ENCODE measurements around the gene F13A1. TPM values are rescaled to one million over a fixed set of nuclear protein-coding genes. Genes with fewer than 3 reads are reported as not detected.

F13A1 gene
- total and polyA plus RNA-seq, 2 of the 8 experiments (the other 6 are each of a cell fraction or from before 2014, with no cell fraction given), result 0.57 to 1.5 TPM

DNA sequence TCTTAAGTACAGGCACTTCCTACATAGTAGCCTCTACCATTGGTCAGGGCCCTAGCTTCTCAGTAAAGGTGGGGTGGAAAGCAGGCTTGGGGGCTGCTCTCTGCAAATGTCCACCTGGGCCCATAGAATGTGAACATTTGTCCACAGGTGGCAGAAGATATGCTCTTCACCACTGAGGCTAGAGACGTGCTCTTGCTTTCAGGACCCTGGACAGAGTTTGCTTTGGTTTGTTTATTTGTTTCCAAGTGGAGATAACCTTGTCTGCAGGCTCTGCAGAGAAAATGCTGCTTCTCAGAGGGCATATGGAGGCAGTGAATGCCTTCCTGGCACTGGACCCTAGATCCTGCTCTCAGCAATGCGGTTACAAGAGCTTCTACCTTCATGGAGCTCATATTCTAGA, 129.0 kb downstream of the F13A1 start:
- H3K79me2 ChIP-seq (ENCODE audit: control insufficient read depth in 1 of 2, insufficient read depth in 2 of 2, low read length in 2 of 2), result no peaks in the 10 kb centered on the region
- no peak overlapping the region for H2AFZ ChIP-seq (ENCODE audit: low read length)
- no peaks in the 10 kb centered on the region; a peak in 1 of 4 replicates for H3K9me3 ChIP-seq (ENCODE audit: insufficient read depth in 2 of 2, low read depth in 1 of 2, low read length in 1 of 2)
- no peak overlapping the region for H2AK5ac ChIP-seq (ENCODE audit: low read depth, low read length)
- H2BK15ac ChIP-seq (ENCODE audit: low read length), result no peak overlapping the region
- no peak overlapping the region for H2BK20ac ChIP-seq (ENCODE audit: low read length)
- no peak overlapping the region for H4K8ac ChIP-seq (ENCODE audit: extremely low read depth, insufficient read depth, low read length)
- H3K9ac ChIP-seq (replicated peaks in 1 of 4; ENCODE audit: extremely low read depth in 1 of 4, low read depth in 3 of 4, low read length in 3 of 4), result no peak overlapping the region
- peaks cover 0 to 2% (median 0%) of the 10 kb centered on the region in 4 experiments; a peak in 2 of 7 replicates for H3K4me1 ChIP-seq (replicated peaks in 1 of 4; ENCODE audit: control insufficient read depth in 3 of 4, insufficient read depth in 4 of 4, low read length in 3 of 4)
- no peak overlapping the region for H2BK5ac ChIP-seq (ENCODE audit: low read depth, low read length)
- no peaks in the 10 kb centered on the region for H3K36me3 ChIP-seq (ENCODE audit: control insufficient read depth in 2 of 4, insufficient read depth in 4 of 4, low read length in 3 of 4)
- H3K4ac ChIP-seq (replicated peaks; ENCODE audit: insufficient read length, low read depth, low read length), result no peak overlapping the region
- H3K23me2 ChIP-seq (ENCODE audit: low read depth, low read length), result no peaks in the 10 kb centered on the region
- H3K23ac ChIP-seq (ENCODE audit: insufficient read length), result no peak overlapping the region
- ChIA-PET POLR2A (ENCODE audit: partially characterized antibody) (no interaction called here), CTCF (ENCODE audit: partially characterized antibody) (interaction anchor here (0.9 to 1.9 kb wide), 4 partner anchors 22 to 419 kb away, joined by 3 to 5 read pairs (median 3); no protein-coding TSS in a partner anchor)
- no peak overlapping the region for H3K4me2 ChIP-seq (ENCODE audit: insufficient read depth in 1 of 2, low read depth in 2 of 2, low read length in 2 of 2)
- 82% methylated on average over 2 of the region's 2 CpGs; no CpG with 5 or more reads in 1 of the 2 experiments for WGBS, 2 experiments (ENCODE audit: extremely low coverage in 1 of 2, insufficient coverage in 1 of 2, insufficient read length in 1 of 2, insufficient replicate concordance in 2 of 2, low coverage in 1 of 2, low lambda C conversion rate in 2 of 2, missing lambda C conversion rate in 1 of 2)
- H4K5ac ChIP-seq (ENCODE audit: insufficient read length, low read depth, low read length), result no peak overlapping the region
- TF ChIP-seq ZNF274 (IDR thresholded peaks at IDR 0.05; ENCODE audit: borderline replicate concordance, extremely low read depth, low read length) (no peak), SIN3A (conservative IDR thresholded peaks at IDR 0.05 in 1 of 2, IDR thresholded peaks at IDR 0.05 in 1 of 2; ENCODE audit: low read depth in 1 of 2, low read length in 2 of 2) (0 out of 4 replicates have a peak, but pooled peaks of 1 of the 2 experiments have one; percentile 26)
- H2BK12ac ChIP-seq (ENCODE audit: low read depth, low read length), result 0 out of 2 replicates have a peak overlapping the region, but pooled peaks have one; percentile 7
- no peak overlapping the region for H3K4me3 ChIP-seq (ENCODE audit: extremely low read depth in 1 of 4, insufficient read depth in 2 of 4, low read depth in 3 of 4, low read length in 4 of 4)
- H3K79me1 ChIP-seq (ENCODE audit: low read depth, low read length), result no peaks in the 10 kb centered on the region
- no peak overlapping the region for H2BK120ac ChIP-seq (replicated peaks; ENCODE audit: low read depth, low read length)
- no peak overlapping the region for H3K27ac ChIP-seq (ENCODE audit: low read depth, low read length)
- FAIRE-seq, result no peak
- H4K91ac ChIP-seq (replicated peaks; ENCODE audit: insufficient read length, low read length), result no peak overlapping the region
- no peak overlapping the region for H3K18ac ChIP-seq (ENCODE audit: extremely low read depth, low read length)
- no peak overlapping the region for H3K56ac ChIP-seq (replicated peaks; ENCODE audit: insufficient read length, low read depth, low read length)
- H3K14ac ChIP-seq (ENCODE audit: insufficient read length), result no peak overlapping the region
- no peaks in the 10 kb centered on the region for H4K20me1 ChIP-seq (replicated peaks in 1 of 2; ENCODE audit: control insufficient read depth in 1 of 2, insufficient read depth in 2 of 2, low read length in 2 of 2)
- DNase-seq (ENCODE audit: low read depth in 1 of 2, low spot score in 2 of 2), result peak in 1 of 2 experiments; percentile 49
- H3K27me3 ChIP-seq (replicated peaks in 1 of 4; ENCODE audit: control insufficient read depth in 3 of 4, extremely low read depth in 1 of 4, insufficient read depth in 3 of 4, low read length in 3 of 4), result no peaks in the 10 kb centered on the region

All from H1 (cell line).